AG04450 (cell line): ENCODE measurements around the gene GAP43. TPM values are rescaled to one million over a fixed set of nuclear protein-coding genes. Genes with fewer than 3 reads are reported as not detected.

ENCODE experiments used
- CTCF ChIA-PET: fragments of 300-600, 350-600 bp; formaldehyde crosslinking; extraction: SDS; loops from one replicate; lab custom pipeline; 2022; ENCODE audit warnings: antibody characterized with exemption, inconsistent platforms; lab: Charles Lee
- POLR2A ChIA-PET: fragments of 350-600 bp; formaldehyde crosslinking; extraction: SDS; loops from one replicate; lab custom pipeline; 2021; ENCODE audit warnings: antibody characterized with exemption, inconsistent platforms; lab: Yijun Ruan, JAX
- DNase-seq: peaks from one replicate; pipeline ENCODE4 v3.0.0-alpha.2; 2011; ENCODE audit warnings: low read depth, low spot score
- H3K27ac ChIP-seq: one replicate; pipeline ENCODE4 v1.5.1; 2012; ENCODE audit warnings: low read depth, low read length, control low read depth
- H3K27me3 ChIP-seq: one replicate; pipeline ENCODE4 v1.6.0; 2012; ENCODE audit warnings: low read length; ENCODE audit not compliant: control insufficient read depth, insufficient read depth
- H3K4me3 ChIP-seq: 2 replicates; pipeline ENCODE4 v1.5.1; 2011; ENCODE audit warnings: mild to moderate bottlenecking, low read depth, low read length, control low read depth
- H3K9me3 ChIP-seq: 2 replicates; pipeline ENCODE4 v1.5.1; 2012; ENCODE audit warnings: low read length; ENCODE audit not compliant: control insufficient read depth, insufficient read depth
- CTCF ChIP-seq: IDR thresholded peaks from 2 replicates; pipeline ENCODE4 v1.5.1; 2011; ENCODE audit warnings: low read depth, low read length, control low read depth, inconsistent platforms
- polyA plus RNA-seq: library from polyadenylated mRNA; depleted of rRNA; stranded (reverse); fragments of >200 nt; gene quantifications from 2 replicates; pipeline ENCODE4 v1.2.3, GENCODE V29; 2011

The GAP43 gene
- polyA plus RNA-seq, 1 experiment = 1.3 TPM

- CTCF ChIA-PET = interaction anchor here (0.6 to 2.9 kb wide), 5 partner anchors 12 to 487 kb away, joined by 3 to 11 read pairs (median 8); no protein-coding TSS in a partner anchor
- Histone ChIP-seq H3K9me3 (no peaks in the 10 kb centered on the region), H3K27me3 (no peaks in the 10 kb centered on the region), H3K27ac (no peak overlapping the region), H3K4me3 (no peak overlapping the region)
- no peak for TF ChIP-seq CTCF
- POLR2A ChIA-PET = interaction anchor here (0.9 to 1.9 kb wide), 3 partner anchors 79 to 487 kb away, joined by 3 to 8 read pairs (median 5); no protein-coding TSS in a partner anchor
- DNase-seq = no peak
Measured at GRCh38 chr3:115704661-115705338, 81.5 kb downstream of the GAP43 start.

DNA sequence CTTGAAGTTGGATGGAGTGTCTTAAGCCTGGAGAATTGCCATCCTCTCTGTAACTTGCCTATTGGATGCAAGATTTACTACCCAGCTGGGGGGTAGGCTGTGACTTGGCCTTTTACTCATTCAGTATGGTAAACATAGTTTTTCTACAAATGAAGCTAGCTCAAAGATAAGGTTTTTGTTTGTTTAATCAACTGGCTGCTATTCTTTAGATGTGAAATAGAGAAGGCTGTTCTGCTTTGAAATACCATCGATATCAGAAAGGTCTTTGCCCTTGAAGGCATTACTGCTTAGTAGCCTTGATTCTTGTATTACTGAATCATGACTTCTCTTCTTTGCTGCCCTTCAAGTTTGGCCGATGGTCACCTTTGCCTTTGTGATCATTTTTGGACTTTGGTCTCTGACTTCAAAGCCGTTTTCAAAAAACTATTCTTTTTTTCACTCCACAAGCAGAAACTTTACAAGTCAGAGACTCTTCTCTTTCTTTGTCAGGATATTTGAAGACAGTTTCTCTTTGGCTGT is 83.1 kb downstream of the GAP43 start:
- DNase-seq = peak; percentile 66
- CTCF ChIA-PET = interaction anchor here (2.3 to 2.9 kb wide), 2 partner anchors 78 to 489 kb away, joined by 9 to 11 read pairs; no protein-coding TSS in a partner anchor
- no peaks in the 10 kb centered on the region for H3K9me3 ChIP-seq
- no peak for TF ChIP-seq CTCF
- no peak overlapping the region for H3K27ac ChIP-seq
- POLR2A ChIA-PET = interaction anchor here (0.6 to 1.9 kb wide), 2 partner anchors 66 to 78 kb away, joined by 4 to 8 read pairs; no protein-coding TSS in a partner anchor
- H3K27me3 ChIP-seq = no peaks in the 10 kb centered on the region
- H3K4me3 ChIP-seq = no peak overlapping the region

- TF ChIP-seq CTCF = no peak
- no peaks in the 10 kb centered on the region; the same call in 1 of the 2 replicates for H3K9me3 ChIP-seq
- DNase-seq = no peak
- no peak overlapping the region for H3K27ac ChIP-seq
- no peaks in the 10 kb centered on the region for H3K27me3 ChIP-seq
- H3K4me3 ChIP-seq = no peak overlapping the region
- CTCF ChIA-PET = interaction anchor here (0.8 kb wide), 1 partner anchor 491 kb away, joined by 3 read pairs; no protein-coding TSS in a partner anchor
- POLR2A ChIA-PET = no interaction called here
Measured at GRCh38 chr3:115708540-115708939, 85.2 kb downstream of the GAP43 start.

DNA sequence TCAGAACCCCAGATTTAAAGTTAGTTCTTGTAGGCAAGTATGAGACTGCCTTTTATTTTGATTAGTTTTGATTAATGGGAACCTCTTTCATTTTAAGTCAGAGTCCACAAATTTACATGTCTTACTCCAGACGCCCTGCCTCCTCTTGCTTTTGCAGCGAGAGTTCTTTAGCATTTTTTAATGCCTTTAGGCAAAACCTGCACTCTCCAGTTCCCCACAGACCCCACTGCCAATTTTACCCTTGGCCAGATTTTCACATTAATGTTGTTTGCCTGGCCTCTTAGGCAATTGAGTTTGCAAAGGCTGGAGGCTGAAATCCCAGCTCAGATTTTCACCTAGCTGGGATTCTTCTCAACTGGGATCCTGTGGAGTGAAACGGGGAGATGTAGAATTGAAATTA is 85.8 kb downstream of the GAP43 start:
- ChIA-PET CTCF (interaction anchor here (2.8 kb wide), 1 partner anchor 492 kb away, joined by 16 read pairs; no protein-coding TSS in a partner anchor), POLR2A (no interaction called here)
- DNase-seq = no peak
- Histone ChIP-seq H3K27me3 (no peaks in the 10 kb centered on the region), H3K27ac (no peak overlapping the region), H3K4me3 (no peak overlapping the region), H3K9me3 (no peaks in the 10 kb centered on the region; the same call in 1 of the 2 replicates)
- TF ChIP-seq CTCF = no peak

DNA sequence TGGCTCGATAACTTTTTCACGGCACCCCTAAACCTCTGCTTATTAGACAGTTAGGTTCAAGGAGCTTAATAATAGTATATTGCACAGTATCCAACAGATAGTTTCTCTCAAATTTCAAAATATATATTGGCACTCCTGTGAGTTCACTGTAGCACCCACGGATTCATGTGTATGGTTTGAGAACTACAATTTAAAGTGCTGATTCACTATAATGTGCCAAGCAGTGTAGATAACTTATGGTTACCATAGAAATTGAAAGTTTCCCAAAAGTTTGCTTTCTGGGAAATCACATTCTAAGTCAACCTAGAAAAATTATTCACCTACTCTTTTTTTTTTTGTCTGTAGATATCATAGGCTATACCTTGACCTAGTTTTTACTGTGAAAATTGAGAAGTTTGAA is 86.6 kb downstream of the GAP43 start:
- Histone ChIP-seq H3K27me3 (no peaks in the 10 kb centered on the region), H3K9me3 (no peaks in the 10 kb centered on the region; the same call in 1 of the 2 replicates), H3K4me3 (no peak overlapping the region), H3K27ac (no peak overlapping the region)
- ChIA-PET POLR2A (no interaction called here), CTCF (interaction anchor here (1.0 to 2.8 kb wide), 3 partner anchors 57 to 493 kb away, joined by 3 to 16 read pairs (median 10); no protein-coding TSS in a partner anchor)
- TF ChIP-seq CTCF = no peak
- no peak for DNase-seq
